ENCODE data around the gene ANGPTL2.

Gene ANGPTL2

DNA sequence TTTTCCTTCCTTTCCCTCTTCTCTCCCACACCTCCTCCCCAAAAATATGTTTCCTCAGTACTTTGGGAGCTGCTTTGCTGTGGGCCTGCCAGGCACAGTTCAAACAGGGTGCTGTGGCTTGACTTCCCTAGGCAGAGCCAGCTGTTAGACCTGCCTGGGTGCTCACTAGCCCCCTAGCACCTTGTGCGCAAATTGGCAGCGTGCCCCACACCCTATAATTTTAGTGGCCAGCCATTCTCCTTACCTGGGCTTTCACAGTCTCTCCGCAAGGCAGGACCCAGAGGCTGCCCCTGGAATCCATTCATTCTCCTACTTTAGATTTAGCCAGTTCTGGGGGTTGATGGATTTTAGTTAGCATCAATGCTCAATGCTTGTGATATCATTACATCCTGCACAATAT, 72.3 kb downstream of the ANGPTL2 start:
- no peak for DNase-seq (ENCODE audit: low spot score)

GRCh38 chr9:127049581-127049980, 72.9 kb downstream of the ANGPTL2 start:
- DNase-seq (ENCODE audit: low spot score): no peak

DNA sequence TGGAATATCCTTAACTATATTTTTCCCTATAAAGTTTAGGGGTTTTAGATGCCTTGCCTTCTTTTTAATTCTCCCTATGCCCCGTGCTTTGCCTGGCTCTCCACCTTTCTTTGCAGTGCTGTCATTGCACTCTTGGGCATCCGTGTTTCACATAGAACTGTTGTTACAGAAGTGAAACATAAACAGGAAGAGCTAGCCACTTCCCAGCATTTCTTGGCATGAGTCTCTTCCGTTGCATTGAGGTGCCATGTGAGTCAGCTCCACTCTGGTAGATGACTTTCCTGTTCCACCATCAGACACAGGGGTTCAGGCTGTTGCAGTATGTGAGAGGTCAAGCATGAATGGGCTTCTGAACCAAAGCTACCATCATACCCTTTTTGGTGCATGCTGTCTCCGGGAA, 73.4 kb downstream of the ANGPTL2 start:
- DNase-seq (ENCODE audit: low spot score): peak; percentile 40

- DNase-seq (ENCODE audit: low spot score): no peak
Measured at GRCh38 chr9:127047971-127048370, 74.5 kb downstream of the ANGPTL2 start.

DNA sequence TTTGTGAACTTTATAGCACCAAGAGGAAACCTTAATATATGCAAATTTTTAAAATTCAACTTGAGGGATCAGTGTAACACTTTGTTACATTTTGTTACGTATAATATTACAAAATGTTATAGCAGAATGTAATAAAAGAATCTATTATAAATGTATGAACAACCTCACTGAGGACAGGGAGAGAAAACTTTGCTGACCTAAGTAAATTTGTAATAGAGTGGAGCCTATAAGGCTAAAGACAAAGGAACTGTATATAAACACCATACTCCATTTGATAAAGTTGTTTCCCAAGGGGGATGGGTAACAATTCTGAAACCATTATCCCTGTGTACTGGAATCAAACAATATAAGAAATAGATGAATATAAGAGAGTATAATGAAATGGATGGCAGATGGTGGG, 77.3 kb downstream of the ANGPTL2 start:
- no peak for DNase-seq (ENCODE audit: low spot score)

DNA sequence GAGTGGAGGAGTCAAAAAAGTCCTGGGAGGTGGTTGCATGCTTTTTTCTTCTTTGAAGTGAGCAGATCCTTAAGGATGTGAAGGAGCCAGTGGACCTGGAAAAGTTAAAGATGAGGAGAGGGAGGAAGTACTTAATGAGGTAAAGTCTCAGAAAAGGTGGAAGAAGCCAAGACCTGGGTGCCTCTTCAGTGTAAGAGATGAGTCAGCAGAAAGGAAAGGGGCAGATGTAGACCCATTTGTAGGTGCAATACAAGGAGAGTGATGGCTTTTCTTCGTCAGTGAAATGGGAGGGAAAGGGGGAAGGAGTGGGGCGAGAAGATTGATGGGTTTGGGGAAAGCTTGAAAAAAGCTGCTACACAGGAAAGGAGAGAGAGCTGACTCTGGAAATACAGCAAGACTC, 82.9 kb downstream of the ANGPTL2 start:
- DNase-seq (ENCODE audit: low spot score): no peak

DNA sequence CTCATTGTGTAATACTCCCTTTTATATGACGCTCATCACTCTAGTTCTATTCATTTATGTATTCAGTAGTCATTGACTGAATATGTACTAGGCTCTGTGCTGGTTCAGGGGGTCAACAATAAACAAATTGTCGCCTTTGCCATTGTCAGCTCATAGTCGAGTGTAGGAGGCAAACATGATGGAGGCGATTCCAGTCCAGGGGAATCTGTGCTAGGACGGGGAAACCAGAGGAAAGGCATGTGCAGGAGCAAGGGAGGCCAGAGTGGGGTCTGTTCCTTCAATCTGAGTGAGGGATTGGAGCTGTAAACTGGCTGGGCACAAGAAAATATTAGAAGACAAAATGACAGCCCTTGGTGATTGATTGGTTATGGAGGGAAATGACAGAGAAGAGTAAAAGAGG, 83.9 kb downstream of the ANGPTL2 start:
- DNase-seq (ENCODE audit: low spot score): no peak
